NCI-H446 treated with DMSO at 0.1 percent for 48 hours (cell line): Measurements from ENCODE around the gene CSTB.
A peak's percentile ranks its signal among the peaks of the same experiment; 100 is the strongest.
"Not testable (repeated sequence)": the region's sequence is repeated elsewhere in the genome, so short reads cannot be mapped to it uniquely, and the experiment has no call there.

ENCODE experiments used
- DNase-seq: peaks from one replicate; lab custom pipeline; 2025; lab: John Stamatoyannopoulos, UW

Gene CSTB

DNA sequence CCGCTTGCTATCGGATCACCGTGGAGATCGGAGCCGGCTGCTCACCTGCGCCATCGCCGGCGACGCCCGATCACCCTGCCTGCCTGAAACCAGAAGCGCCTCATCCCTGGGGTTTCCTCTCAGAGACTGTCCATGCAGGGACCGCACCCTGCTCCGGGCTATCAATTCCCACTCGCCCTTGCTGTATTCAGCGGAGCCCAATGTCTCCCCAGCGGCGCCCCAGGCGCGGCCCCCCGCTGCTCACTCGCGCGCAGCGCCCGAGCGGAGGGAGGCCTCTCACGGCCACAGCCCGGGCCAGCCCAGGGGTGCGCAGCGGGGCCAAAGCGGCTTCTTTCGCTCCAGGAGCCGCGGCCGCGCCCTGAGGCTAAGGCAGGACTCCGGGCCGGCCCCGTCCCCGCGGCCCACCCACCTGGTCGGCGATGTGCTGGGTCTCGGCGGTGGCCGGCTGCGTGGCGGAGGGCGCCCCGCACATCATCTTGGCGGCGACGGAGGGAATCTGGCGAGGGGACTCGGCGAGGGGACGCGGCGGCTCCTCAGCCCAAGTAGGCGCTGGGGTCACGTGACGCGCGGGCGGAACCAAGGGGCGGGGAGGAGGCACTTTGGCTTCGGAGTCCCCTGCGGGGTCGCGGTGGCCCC is at the start of gene CSTB:
Gene CSTB (minus strand): TSS at position 514 of the 636 bp plus-strand sequence. CDS start 39 bp downstream, at position 475.
- DNase-seq: peak; percentile 43

DNA sequence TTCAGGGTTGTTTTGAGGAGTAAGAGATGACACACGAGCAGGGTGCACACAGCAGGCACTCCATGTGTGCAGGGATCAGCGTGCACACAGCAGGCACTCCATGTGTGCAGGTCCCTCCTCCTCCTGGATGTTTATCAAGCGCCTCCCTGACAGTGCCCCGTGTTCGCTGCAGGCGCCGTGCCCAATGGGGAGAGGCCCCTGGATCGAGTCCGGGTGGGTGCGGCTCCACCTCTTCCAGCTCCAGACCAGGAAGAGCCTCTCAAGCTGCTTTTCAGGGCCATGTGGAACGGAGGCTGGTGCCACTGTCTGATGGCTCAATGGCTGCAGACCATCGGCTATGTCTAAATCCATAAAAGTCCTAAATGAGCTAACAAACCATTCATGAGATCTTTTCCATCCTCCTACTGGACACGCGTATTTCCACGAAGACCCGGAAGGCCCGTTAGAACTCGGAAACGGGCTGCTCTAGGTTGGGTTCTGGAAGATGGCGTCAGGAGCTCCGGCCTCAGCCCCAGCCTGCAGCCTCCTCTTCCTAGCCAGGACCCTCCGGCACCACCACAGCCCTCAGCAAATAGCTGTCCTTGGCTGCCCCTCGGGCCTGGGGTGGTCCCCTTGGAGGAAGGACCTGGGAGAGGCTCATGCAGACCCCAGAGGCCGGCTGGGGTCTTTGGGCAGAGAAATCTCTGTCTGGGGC is 49.3 kb upstream of the CSTB start:
- no peak for DNase-seq

- DNase-seq: no peak
Observed at GRCh38 chr21:43824333-43825241, 48.5 kb upstream of the CSTB start.

DNA sequence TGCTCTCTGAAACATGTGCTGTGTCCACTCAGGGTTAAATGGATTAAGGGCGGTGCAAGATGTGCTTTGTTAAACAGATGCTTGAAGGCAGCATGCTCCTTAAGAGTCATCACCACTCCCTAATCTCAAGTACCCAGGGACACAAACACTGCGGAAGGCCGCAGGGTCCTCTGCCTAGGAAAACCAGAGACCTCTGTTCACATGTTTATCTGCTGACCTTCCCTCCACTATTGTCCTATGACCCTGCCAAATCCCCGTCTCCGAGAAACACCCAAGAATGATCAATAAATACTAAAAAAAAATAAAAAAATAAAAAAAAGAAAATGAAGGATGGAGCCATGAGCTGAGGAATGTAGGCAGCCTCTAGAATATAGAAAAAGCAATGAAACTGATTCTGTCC is 46.6 kb upstream of the CSTB start:
- not testable (repeated sequence) for DNase-seq

DNA sequence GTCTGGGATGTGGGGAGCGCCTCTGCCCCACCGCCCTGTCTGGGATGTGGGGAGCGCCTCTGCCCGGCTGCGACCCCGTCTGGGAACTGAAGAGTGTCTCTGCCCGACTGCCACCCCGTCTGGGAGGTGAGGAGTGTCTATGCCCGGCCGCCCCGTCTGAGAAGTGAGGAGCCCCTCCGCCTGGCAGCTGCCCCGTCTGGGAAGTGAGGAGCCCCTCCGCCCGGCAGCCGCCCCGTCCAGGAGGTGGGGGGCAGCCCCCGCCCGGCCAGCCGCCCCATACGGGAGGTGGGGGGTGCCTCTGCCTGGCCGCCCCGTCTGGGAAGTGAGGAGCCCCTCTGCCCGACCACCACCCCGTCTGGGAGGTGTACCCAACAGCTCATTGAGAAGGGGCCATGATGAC is 46.1 kb upstream of the CSTB start:
- DNase-seq: not testable (repeated sequence)

GRCh38 chr21:43820466-43820865 is 44.4 kb upstream of the CSTB start:
- no peak for DNase-seq

- DNase-seq: no peak
Observed at GRCh38 chr21:43819511-43820405, 43.6 kb upstream of the CSTB start.

DNA sequence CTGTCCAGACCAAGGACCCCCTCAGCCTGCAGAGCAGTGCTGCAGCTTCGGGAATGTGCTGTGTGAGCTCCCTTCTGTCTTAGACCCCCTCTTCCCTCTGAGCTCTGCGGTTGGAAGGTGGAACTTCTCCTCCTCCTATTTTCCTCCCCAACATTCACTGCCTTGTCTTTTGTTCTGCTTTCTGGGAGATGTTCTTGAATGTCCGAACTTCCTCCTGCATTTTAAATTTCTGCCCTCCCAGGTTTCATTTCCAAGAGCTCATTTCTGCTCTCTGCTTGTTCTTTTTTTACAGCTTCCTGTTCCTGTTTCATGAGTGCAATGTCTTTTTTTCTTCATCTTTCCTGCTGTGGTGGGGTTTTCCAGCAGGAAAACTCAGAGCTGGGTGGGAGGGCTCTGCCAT is 42.6 kb upstream of the CSTB start:
- no peak for DNase-seq

DNA sequence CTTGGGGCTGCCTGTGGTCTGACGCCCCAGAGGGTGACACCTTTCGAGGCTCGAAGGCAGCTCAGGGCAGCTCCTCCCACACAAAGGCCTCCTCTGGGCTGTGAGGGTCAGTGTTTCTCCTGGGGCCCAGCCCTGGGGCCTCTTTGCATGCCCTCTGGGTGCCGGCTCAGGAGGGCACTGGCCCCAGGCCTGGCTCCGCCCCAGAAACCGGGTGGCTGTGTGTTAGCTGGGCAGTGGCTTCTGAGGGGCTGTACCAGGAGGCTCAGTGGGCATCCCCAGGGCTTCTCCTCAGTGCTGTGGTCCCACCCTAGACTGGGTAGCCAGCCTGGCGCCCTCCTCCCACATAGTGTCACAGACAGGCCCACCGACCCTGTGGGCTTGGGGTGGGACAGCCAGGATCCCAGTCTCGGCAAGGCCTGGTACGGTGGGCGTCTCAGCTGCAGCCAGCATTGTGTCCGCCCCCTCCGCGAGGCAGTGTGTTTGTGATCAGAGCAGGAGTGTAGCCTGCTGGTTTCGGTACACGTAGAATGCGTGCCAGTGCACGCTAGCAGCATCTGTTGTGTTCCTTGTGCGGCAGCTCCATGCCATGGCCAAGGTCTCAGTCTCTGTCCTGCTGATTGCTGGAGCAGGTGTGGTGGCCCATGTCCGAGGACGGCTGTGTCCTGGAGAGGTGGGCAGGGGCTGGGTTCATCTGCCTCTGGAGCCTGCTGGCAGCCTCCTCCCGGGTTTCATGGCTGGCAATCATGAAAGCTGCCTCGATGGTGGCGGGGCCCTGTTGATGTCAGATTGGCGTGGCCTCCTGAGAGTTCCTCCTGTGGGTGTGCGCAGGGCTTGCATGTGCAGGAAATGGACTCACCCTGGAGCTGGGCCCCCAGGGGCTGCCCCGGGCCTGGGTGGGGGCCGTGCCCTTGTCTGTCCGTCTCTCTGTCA is 41.3 kb upstream of the CSTB start:
- no peak for DNase-seq

DNA sequence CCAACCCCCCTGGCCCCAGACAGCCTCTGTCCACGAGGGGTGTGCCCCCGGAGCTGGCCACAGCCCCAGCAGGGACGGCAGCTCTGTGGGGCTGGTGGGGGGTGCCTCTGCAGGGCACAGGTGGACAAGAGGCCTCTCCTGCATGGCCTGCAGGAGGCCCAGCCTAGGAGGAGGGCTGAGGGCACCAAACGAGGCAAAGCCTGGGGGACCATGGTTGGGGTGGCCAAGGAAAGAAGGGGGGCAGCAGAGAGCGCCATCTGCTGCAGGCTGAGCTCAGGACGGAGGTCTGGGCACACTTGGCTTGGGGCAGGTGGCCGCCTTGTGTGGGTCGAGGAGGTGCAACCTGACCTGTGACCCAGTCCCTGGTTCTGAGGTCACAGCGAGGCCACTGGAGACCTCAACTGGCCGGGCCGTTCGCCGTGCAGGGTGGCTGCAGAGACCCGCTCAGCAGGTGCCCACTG is 40.5 kb upstream of the CSTB start:
- DNase-seq: no peak

GRCh38 chr21:43815991-43816390 is 39.9 kb upstream of the CSTB start:
- DNase-seq: no peak

DNA sequence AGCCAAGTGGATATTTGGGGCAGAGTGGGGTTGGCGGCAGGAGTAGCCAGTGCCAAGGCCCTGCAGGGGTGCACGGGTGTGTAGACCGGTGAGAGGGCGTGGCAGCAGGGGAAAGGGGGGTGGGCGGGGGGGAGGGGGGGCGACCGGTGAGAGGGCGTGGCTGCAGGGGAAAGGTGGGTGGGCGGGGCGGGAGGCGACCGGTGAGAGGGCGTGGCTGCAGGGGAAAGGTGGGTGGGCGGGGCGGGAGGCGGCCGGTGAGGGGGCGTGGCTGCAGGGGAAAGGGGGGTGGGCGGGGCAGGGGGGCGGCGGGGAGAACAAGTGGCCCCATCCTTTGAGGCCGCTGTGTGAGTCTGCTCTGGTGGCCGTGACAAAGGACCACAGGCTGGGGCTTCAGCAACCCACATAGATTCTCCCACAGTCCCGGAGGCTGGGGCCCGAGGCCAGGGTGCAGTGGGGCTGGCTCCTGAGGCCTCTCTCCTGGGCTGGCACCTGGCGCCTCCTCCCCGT is 39.1 kb upstream of the CSTB start:
- DNase-seq: no peak

- DNase-seq: no peak
Observed at GRCh38 chr21:43814215-43815106, 38.4 kb upstream of the CSTB start.

GRCh38 chr21:43813656-43813980 is 37.5 kb upstream of the CSTB start:
- no peak for DNase-seq

DNA sequence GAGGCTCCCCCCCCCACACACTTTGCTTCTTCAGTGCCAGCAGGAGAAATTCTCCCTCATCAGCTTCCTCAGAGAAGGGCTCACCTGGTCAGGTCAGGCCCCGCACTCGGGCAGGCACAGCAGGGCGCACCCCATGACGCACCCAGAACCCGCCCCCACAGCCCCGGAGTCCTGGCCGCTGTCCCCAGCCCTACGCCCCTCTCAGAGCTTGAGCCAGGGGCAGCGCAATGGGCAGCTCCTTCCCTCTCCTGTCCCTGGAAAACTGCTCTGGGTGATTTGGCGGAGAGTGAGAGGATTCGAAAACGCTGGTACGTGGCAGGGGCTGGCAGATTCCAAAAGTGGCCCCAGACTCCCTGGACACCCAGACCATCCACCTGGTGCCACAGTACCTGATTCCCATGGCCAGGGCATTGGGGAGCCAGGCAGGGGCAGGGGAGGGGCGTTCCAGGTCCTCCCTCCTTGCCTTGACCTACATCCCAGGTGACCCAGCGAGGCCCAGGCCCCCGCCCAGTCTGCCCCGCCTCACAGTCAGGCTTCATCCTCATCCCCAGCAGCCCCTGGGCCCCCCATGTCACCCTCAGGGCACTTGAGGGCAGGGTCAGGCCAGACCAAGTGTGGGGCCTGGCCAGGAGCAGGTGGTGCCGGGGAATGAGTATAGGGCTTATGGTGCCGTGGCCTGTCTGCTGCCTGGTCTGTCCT is 37.0 kb upstream of the CSTB start:
- DNase-seq: no peak

- DNase-seq: no peak
Observed at GRCh38 chr21:43812139-43812821, 36.2 kb upstream of the CSTB start.

DNA sequence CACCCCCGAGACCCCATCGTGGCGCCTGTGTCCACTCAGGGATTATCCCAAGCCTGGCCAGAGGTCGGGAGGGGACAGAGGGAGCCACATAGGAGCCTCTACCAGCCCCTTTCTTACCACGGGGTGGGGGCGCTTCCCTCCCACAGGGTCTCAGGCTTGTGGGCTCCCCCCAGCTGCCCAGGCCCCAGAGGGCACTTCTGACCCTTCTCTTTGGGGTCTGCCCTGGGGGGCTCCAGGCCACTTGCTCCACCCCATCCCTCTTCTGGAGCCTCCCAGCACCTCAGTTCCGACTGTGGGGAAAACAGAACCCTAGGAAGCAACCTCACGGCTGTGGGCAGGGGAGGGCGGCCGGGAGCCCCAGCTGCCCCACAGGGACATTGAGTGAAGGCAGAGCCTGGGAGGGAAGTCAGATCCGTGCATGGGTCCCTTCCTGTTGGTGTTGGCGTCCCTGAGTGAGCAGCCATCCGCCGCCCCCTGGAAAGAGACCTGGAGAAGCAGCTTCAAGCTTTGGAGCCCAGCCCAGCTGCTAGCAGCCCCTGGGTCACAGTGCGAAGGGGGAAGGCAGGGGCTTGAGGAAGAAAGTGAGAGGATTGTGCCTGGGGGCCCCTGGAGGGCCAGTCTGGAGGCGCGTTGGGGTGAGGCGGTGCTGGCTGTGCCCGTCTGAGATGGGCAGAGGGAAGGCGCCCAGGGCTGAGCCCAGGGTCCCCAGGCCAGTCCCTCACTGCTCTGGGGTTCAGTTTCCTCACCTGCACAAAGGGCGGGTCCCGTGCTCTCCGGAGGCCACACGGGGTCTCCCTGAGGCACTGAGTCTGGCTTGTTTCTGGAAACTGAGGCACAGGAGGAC is 35.4 kb upstream of the CSTB start:
- no peak for DNase-seq
